ENCODE measurements around the gene DOCK1.

DOCK1 gene

DNA sequence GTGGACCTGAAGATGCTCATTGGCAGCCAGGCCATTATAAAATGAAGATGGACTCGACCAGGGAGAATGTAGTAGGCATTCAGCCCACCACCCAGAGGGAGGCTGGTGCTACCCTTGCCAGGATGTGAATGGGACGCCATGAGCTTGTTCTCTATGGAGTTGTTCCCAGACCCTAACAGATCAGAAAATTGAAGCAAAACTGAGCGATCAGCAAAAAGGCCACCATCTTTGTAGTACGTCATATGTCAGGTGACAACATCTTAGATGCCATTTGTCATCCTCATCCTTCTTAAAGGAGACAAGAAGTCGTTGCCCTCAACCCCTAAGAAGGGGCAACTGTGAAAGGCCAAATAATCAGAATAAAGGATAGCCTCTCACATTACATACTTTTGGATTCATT is 61.7 kb downstream of the DOCK1 start:
- Histone ChIP-seq H3K4me1 (ENCODE audit: control insufficient read depth, insufficient read depth, low read length, unreplicated experiment) (no peaks in the 10 kb centered on the region), H3K27ac (ENCODE audit: low read depth, low read length) (no peak overlapping the region), H3K4me3 (ENCODE audit: low read depth, low read length) (no peak overlapping the region), H3K36me3 (ENCODE audit: insufficient read depth, low read length) (no peaks in the 10 kb centered on the region), H3K79me2 (ENCODE audit: control insufficient read depth, insufficient read depth, low read length, unreplicated experiment) (peaks cover 40% of the 10 kb centered on the region), H2AFZ (ENCODE audit: low read length, unreplicated experiment) (no peak overlapping the region), H3K27me3 (ENCODE audit: insufficient read depth, low read length) (no peaks in the 10 kb centered on the region)

DNA sequence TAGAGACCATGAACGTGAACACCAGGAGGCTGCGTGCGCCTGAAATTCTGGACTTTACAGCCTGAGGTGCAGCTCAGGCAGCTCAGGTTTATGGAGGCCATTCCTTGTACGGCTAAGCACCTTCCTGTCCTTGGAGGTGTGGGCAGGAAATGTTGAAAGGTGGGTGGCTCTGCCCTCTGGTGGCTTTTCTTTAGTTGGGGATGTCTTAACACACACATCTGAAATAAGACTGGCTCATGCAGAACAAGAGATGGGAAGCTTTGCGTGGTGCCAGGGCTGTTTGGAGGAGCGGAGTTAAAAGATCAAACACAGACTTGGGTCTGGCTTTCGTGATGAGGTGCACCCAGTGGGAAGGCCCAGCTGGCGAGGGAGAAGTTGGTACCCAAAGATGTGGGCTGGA is 64.1 kb downstream of the DOCK1 start:
- H3K79me2 ChIP-seq (ENCODE audit: control insufficient read depth, insufficient read depth, low read length, unreplicated experiment): peaks cover 38% of the 10 kb centered on the region
- no peaks in the 10 kb centered on the region for H3K36me3 ChIP-seq (ENCODE audit: insufficient read depth, low read length)
- no peak overlapping the region for H3K4me3 ChIP-seq (ENCODE audit: low read depth, low read length)
- no peak overlapping the region for H2AFZ ChIP-seq (ENCODE audit: low read length, unreplicated experiment)
- H3K4me1 ChIP-seq (ENCODE audit: control insufficient read depth, insufficient read depth, low read length, unreplicated experiment): peaks cover 16% of the 10 kb centered on the region
- no peaks in the 10 kb centered on the region for H3K27me3 ChIP-seq (ENCODE audit: insufficient read depth, low read length)
- no peak overlapping the region for H3K27ac ChIP-seq (ENCODE audit: low read depth, low read length)

DNA sequence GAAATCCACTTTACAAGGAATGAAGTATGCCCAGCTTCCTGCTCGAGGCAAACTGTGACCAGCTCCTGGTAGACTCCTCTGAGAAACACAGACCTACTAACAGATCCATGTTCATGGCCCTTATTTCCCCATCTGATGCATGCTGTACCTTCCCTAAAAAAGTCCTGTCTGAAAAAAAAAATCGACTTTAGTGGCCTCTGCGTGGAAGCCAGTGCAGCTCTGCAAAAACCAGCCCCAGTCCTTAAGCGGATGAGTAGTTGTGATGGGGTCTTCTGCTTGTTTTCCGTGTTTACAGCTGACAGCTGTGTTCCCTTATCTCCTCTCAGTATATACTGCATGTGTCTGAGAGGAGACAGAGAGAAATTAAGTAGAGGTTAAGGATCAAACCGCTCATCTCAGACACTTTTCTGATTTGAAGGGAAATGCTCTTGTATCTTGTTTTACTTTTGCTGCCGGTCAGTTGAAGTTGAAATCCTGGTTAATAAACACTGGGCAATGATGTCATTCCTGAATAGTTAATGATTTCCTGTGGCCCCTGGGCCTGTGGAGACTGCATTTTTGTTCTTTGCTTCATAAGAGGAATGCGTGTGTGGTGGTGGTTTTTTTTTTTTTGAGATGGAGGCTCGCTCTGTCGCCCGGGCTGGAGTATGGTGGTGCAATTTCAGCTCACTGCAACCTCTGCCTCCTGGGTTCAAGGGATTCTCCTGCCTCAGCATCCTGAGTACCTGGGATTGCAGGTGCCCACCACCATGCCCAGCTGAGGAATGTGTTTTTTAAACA is 67.6 kb downstream of the DOCK1 start:
- Histone ChIP-seq H3K4me3 (ENCODE audit: low read depth, low read length) (peak overlapping the region; percentile 38; the same call in 1 of the 2 replicates), H3K27ac (ENCODE audit: low read depth, low read length) (peak overlapping the region; percentile 44), H3K36me3 (ENCODE audit: insufficient read depth, low read length) (no peaks in the 10 kb centered on the region), H2AFZ (ENCODE audit: low read length, unreplicated experiment) (no peak overlapping the region), H3K27me3 (ENCODE audit: insufficient read depth, low read length) (no peaks in the 10 kb centered on the region), H3K4me1 (ENCODE audit: control insufficient read depth, insufficient read depth, low read length, unreplicated experiment) (peaks cover 16% of the 10 kb centered on the region), H3K79me2 (ENCODE audit: control insufficient read depth, insufficient read depth, low read length, unreplicated experiment) (peaks cover 17% of the 10 kb centered on the region)

DNA sequence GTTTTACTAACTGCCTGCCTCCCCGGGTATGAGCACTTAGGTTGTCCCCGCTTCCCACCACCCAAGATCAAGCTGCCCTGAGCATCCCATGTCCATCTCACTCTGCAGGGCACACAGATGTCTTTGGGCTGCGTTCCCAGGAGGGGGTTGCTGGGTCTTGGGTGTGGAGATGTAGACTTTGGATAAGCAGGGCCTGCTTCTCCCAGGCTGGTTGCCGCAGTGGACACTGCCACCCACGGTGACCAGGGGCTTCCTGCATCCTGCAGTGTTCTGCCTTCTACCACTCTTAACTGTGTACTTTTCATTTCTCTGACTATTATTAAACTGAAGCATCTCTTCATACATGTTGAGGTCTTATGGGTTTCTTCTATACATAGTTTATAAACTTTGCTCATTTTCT is 70.0 kb downstream of the DOCK1 start:
- no peak overlapping the region for H2AFZ ChIP-seq (ENCODE audit: low read length, unreplicated experiment)
- peaks cover 11% of the 10 kb centered on the region for H3K79me2 ChIP-seq (ENCODE audit: control insufficient read depth, insufficient read depth, low read length, unreplicated experiment)
- H3K27me3 ChIP-seq (ENCODE audit: insufficient read depth, low read length): no peaks in the 10 kb centered on the region
- no peak overlapping the region for H3K4me3 ChIP-seq (ENCODE audit: low read depth, low read length)
- H3K27ac ChIP-seq (ENCODE audit: low read depth, low read length): no peak overlapping the region
- peaks cover 16% of the 10 kb centered on the region for H3K4me1 ChIP-seq (ENCODE audit: control insufficient read depth, insufficient read depth, low read length, unreplicated experiment)
- H3K36me3 ChIP-seq (ENCODE audit: insufficient read depth, low read length): peaks cover 4% of the 10 kb centered on the region; the same call in 1 of the 2 replicates

DNA sequence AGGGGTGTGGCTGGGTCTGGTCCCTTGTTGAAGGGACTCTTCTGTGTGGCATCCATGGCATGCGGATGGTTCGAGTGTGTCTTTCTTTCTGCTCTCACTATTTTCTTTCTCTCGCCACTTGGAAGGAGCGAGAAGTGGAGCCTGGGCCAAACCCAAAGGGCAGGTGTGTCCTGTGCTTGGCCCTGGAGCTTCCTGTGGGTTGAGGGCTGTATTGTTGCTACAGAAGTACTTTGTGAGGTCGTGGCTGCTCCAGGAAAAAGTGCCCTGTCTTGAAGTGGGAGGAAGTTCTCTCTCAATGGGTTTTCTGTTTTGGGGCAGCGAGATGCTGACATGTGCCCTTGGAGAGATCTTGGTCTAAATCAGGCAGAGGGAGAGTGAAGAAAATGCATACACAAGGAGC is 72.0 kb downstream of the DOCK1 start:
- peaks cover 4% of the 10 kb centered on the region; the same call in 1 of the 2 replicates for H3K36me3 ChIP-seq (ENCODE audit: insufficient read depth, low read length)
- peaks cover 7% of the 10 kb centered on the region for H3K79me2 ChIP-seq (ENCODE audit: control insufficient read depth, insufficient read depth, low read length, unreplicated experiment)
- no peak overlapping the region for H3K27ac ChIP-seq (ENCODE audit: low read depth, low read length)
- H3K4me3 ChIP-seq (ENCODE audit: low read depth, low read length): no peak overlapping the region
- no peak overlapping the region for H2AFZ ChIP-seq (ENCODE audit: low read length, unreplicated experiment)
- H3K4me1 ChIP-seq (ENCODE audit: control insufficient read depth, insufficient read depth, low read length, unreplicated experiment): peaks cover 15% of the 10 kb centered on the region
- no peaks in the 10 kb centered on the region for H3K27me3 ChIP-seq (ENCODE audit: insufficient read depth, low read length)

DNA sequence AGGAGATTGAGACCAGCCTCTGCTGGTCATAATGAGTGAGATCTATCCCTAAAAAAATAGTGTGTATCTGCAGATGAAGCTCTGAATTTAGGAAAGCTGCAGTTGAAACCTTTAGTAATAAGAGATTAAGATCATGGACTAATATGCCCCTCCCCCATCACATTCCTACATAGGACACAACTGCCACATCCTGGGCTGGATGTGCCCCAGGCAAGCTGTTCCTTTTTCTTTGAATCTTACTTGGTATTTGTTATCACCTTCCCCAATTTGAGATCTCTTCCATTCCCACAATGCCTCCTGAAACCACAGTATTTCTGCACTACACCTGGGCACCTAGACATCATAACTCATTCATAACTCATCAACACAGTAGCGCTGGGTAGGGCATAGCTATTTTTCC is 74.1 kb downstream of the DOCK1 start:
- Histone ChIP-seq H3K79me2 (ENCODE audit: control insufficient read depth, insufficient read depth, low read length, unreplicated experiment) (peaks cover 2% of the 10 kb centered on the region), H2AFZ (ENCODE audit: low read length, unreplicated experiment) (no peak overlapping the region), H3K4me3 (ENCODE audit: low read depth, low read length) (no peak overlapping the region), H3K4me1 (ENCODE audit: control insufficient read depth, insufficient read depth, low read length, unreplicated experiment) (no peaks in the 10 kb centered on the region), H3K27ac (ENCODE audit: low read depth, low read length) (no peak overlapping the region), H3K27me3 (ENCODE audit: insufficient read depth, low read length) (no peaks in the 10 kb centered on the region), H3K36me3 (ENCODE audit: insufficient read depth, low read length) (peaks cover 4% of the 10 kb centered on the region; the same call in 1 of the 2 replicates)

DNA sequence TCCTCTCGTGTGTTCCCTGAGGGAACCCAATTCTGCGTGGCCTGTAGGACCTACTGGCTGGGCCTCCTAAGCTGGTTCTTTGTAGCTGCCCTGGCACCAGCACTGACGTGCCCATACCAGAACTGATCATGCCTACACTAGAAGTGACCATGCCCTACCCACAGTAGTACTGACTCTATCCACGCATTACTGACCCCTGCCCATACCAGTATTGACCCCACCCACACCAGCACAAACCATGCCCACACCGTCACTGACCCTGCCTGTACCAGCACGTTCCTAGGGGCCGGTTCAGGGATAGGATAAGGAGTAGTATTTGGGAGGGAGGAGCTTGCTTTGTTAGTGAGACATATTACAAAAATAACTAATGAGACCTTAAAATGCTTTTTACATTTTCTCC is 88.0 kb downstream of the DOCK1 start:
- Histone ChIP-seq H3K27me3 (ENCODE audit: insufficient read depth, low read length) (no peaks in the 10 kb centered on the region), H3K27ac (ENCODE audit: low read depth, low read length) (no peak overlapping the region), H3K4me1 (ENCODE audit: control insufficient read depth, insufficient read depth, low read length, unreplicated experiment) (no peaks in the 10 kb centered on the region), H2AFZ (ENCODE audit: low read length, unreplicated experiment) (no peak overlapping the region), H3K4me3 (ENCODE audit: low read depth, low read length) (no peak overlapping the region), H3K79me2 (ENCODE audit: control insufficient read depth, insufficient read depth, low read length, unreplicated experiment) (no peaks in the 10 kb centered on the region), H3K36me3 (ENCODE audit: insufficient read depth, low read length) (peaks cover 29% of the 10 kb centered on the region; the same call in 1 of the 2 replicates)

DNA sequence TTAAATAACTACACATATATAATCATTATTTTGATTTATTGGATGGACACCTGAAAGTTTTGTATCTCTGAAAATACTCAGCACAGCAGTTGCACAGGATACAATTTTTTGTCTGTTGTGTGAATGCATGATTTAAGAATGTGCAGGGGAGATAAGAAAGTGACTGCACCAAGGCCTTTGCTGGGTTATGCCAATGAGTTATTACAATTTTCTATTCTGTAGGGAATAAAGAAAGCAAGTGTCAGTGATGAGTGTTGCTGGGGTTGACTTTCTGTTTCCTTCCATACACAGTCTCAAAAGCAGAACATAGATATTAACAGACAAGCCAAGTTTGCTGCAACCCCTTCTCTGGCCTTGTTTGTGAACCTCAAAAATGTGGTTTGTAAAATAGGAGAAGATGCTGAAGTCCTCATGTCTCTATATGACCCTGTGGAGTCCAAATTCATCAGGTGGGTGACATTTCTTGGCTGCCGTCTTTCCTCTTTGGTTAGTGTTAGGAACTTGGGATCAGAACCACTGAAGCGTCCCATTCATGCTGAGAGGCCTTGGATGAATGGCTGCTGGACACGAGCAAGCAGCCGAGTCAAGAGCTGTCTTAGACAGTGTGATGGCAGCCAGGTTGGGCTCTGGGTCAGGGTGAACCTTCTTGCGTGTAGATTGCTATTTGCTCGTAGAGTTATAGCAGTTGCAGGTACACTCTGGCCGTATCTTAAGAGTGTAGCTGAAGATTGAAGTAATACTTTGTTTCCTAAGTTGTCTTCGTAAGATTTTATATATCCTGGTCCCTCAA is 92.8 kb downstream of the DOCK1 start:
- Histone ChIP-seq H3K36me3 (ENCODE audit: insufficient read depth, low read length) (peaks cover 32% of the 10 kb centered on the region), H3K4me1 (ENCODE audit: control insufficient read depth, insufficient read depth, low read length, unreplicated experiment) (no peaks in the 10 kb centered on the region), H2AFZ (ENCODE audit: low read length, unreplicated experiment) (no peak overlapping the region), H3K27me3 (ENCODE audit: insufficient read depth, low read length) (no peaks in the 10 kb centered on the region), H3K4me3 (ENCODE audit: low read depth, low read length) (no peak overlapping the region), H3K27ac (ENCODE audit: low read depth, low read length) (no peak overlapping the region), H3K79me2 (ENCODE audit: control insufficient read depth, insufficient read depth, low read length, unreplicated experiment) (no peaks in the 10 kb centered on the region)

DNA sequence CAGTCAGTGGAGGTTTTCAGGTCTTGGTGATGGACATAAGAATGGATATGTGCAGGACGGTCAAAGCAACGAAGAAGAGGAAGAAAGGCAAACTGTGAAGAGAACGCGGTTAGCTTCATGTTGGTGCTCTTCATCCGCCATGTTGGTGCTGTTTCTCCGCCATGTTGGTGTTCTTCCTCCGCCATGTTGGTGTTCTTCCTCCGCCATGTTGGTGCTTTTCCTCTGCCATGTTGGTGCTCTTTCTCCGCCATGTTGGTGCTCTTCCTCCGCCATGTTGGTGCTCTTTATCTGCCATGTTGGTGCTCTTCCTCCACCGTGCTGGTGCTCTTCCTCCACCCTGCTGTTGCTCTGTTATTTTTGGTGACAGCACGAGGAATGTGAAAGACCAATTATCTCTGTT is 95.4 kb downstream of the DOCK1 start:
- H3K4me1 ChIP-seq (ENCODE audit: control insufficient read depth, insufficient read depth, low read length, unreplicated experiment): no peaks in the 10 kb centered on the region
- no peak overlapping the region for H2AFZ ChIP-seq (ENCODE audit: low read length, unreplicated experiment)
- H3K36me3 ChIP-seq (ENCODE audit: insufficient read depth, low read length): peaks cover 28% of the 10 kb centered on the region
- H3K79me2 ChIP-seq (ENCODE audit: control insufficient read depth, insufficient read depth, low read length, unreplicated experiment): no peaks in the 10 kb centered on the region
- H3K27me3 ChIP-seq (ENCODE audit: insufficient read depth, low read length): no peaks in the 10 kb centered on the region
- H3K4me3 ChIP-seq (ENCODE audit: low read depth, low read length): no peak overlapping the region
- H3K27ac ChIP-seq (ENCODE audit: low read depth, low read length): no peak overlapping the region

DNA sequence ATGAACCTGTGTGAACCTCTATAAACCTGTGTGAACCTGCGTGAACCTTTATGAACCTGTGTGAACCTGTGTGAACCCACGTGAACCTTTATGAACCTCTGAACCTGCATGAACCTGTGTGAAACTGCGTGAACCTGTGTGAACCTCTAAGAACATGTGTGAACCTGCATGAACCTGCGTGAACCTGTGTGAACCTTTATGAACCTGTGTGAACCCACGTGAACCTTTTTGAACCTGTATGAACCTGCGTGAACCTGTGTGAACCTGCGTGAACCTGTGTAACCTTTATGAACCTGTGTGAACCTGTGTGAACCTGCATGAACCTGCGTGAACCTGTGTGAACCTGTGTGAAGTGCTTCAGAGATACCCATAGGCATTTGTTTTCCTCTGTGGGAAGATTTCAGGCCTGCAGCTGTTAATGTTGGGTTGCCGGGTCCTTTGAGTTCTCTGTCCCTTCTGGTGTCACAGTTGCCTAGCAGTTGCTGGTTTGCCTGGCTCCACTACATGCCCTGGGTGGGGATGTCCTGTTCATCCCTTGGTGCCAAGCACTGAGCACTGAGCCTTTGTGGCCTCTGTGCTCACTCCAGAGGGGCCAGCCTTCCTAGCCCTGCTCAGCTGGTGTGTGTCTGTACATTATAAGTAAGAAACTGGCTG is 97.9 kb downstream of the DOCK1 start:
- Histone ChIP-seq H3K27ac (ENCODE audit: low read depth, low read length) (no peak overlapping the region), H3K79me2 (ENCODE audit: control insufficient read depth, insufficient read depth, low read length, unreplicated experiment) (no peaks in the 10 kb centered on the region), H3K4me3 (ENCODE audit: low read depth, low read length) (no peak overlapping the region), H3K36me3 (ENCODE audit: insufficient read depth, low read length) (peaks cover 14% of the 10 kb centered on the region), H3K27me3 (ENCODE audit: insufficient read depth, low read length) (no peaks in the 10 kb centered on the region), H3K4me1 (ENCODE audit: control insufficient read depth, insufficient read depth, low read length, unreplicated experiment) (no peaks in the 10 kb centered on the region), H2AFZ (ENCODE audit: low read length, unreplicated experiment) (no peak overlapping the region)

Data from ACC112 (cell line).